H9 (cell line): ENCODE results near the gene STK24. TPM values are rescaled to one million over a fixed set of nuclear protein-coding genes. Genes with fewer than 3 reads are reported as not detected.

ENCODE experiments used
- DNase-seq: peaks from one replicate; pipeline ENCODE4 v3.0.0-alpha.2; 2017
- H2AFZ ChIP-seq: one replicate; pipeline ENCODE4 v1.6.1; 2013; ENCODE audit warnings: mild to moderate bottlenecking, low read length, control low read depth, moderate library complexity
- H2AK5ac ChIP-seq: 2 replicates; pipeline ENCODE4 v1.6.1; 2013; ENCODE audit warnings: low read length, control low read depth, mixed read lengths; ENCODE audit not compliant: insufficient read length
- H2BK120ac ChIP-seq: one replicate; pipeline ENCODE4 v1.6.1; 2013; ENCODE audit warnings: low read depth, mild to moderate bottlenecking, low read length, control low read depth, inconsistent platforms; ENCODE audit not compliant: poor library complexity, severe bottlenecking
- H2BK12ac ChIP-seq: 2 replicates; pipeline ENCODE4 v1.6.1; 2013; ENCODE audit warnings: low read length, control low read depth, mixed read lengths, low read depth; ENCODE audit not compliant: insufficient read length
- H2BK15ac ChIP-seq: 2 replicates; pipeline ENCODE4 v1.6.1; 2013; ENCODE audit warnings: low read depth, low read length, control low read depth
- H2BK20ac ChIP-seq: one replicate; pipeline ENCODE4 v1.6.1; 2013; ENCODE audit warnings: low read depth, mild to moderate bottlenecking, low read length, control low read depth, inconsistent platforms; ENCODE audit not compliant: poor library complexity, severe bottlenecking
- H2BK5ac ChIP-seq: 2 replicates; pipeline ENCODE4 v1.6.1; 2013; ENCODE audit warnings: low read length, control low read depth, mixed read lengths; ENCODE audit not compliant: insufficient read length
- H3K14ac ChIP-seq: 2 replicates; pipeline ENCODE4 v1.6.1; 2013; ENCODE audit warnings: low read length, control low read depth; ENCODE audit not compliant: insufficient read depth
- H3K18ac ChIP-seq: 2 replicates; pipeline ENCODE4 v1.6.1; 2013; ENCODE audit warnings: low read depth, mild to moderate bottlenecking, mixed read lengths, low read length, control low read depth; ENCODE audit not compliant: insufficient read length
- H3K23ac ChIP-seq: 2 replicates; pipeline ENCODE4 v1.6.1; 2013; ENCODE audit warnings: low read length, control low read depth, mixed read lengths, low read depth; ENCODE audit not compliant: insufficient read length
- H3K23me2 ChIP-seq: 2 replicates; pipeline ENCODE4 v1.6.1; 2013; ENCODE audit warnings: low read depth, mild to moderate bottlenecking, mixed read lengths, low read length, control low read depth; ENCODE audit not compliant: insufficient read length, poor library complexity, severe bottlenecking
- H3K27ac ChIP-seq: 2 replicates; pipeline ENCODE4 v1.5.1; 2013; ENCODE audit warnings: low read length, control low read depth, mixed read lengths, low read depth; ENCODE audit not compliant: insufficient read length
- H3K27me3 ChIP-seq: 2 replicates; pipeline ENCODE4 v1.6.1; 2013; ENCODE audit warnings: low read length, control low read depth, inconsistent platforms; ENCODE audit not compliant: insufficient read depth
- H3K4ac ChIP-seq: 2 replicates; pipeline ENCODE4 v1.6.1; 2013; ENCODE audit warnings: low read depth, mild to moderate bottlenecking, control low read depth, inconsistent platforms, low read length, moderate library complexity
- H3K4me1 ChIP-seq: 2 replicates; pipeline ENCODE4 v1.6.1; 2013; ENCODE audit warnings: low read length, control low read depth, inconsistent platforms; ENCODE audit not compliant: insufficient read depth
- H3K4me2 ChIP-seq: 2 replicates; pipeline ENCODE4 v1.6.1; 2013; ENCODE audit warnings: low read length, control low read depth, mixed read lengths; ENCODE audit not compliant: insufficient read length, insufficient read depth
- H3K56ac ChIP-seq: 2 replicates; pipeline ENCODE4 v1.6.1; 2013; ENCODE audit warnings: low read depth, mild to moderate bottlenecking, mixed read lengths, low read length, control low read depth; ENCODE audit not compliant: insufficient read length
- H3K79me1 ChIP-seq: 2 replicates; pipeline ENCODE4 v1.6.1; 2013; ENCODE audit warnings: low read depth, mild to moderate bottlenecking, moderate library complexity, low read length, control low read depth, inconsistent platforms; ENCODE audit not compliant: insufficient read depth, poor library complexity, severe bottlenecking
- H3K79me2 ChIP-seq: 2 replicates; pipeline ENCODE4 v1.6.1; 2013; ENCODE audit warnings: low read length, control low read depth, inconsistent platforms; ENCODE audit not compliant: insufficient read depth
- H3K9ac ChIP-seq: 2 replicates; pipeline ENCODE4 v1.6.1; 2013; ENCODE audit warnings: low read length, control low read depth, mixed read lengths; ENCODE audit not compliant: insufficient read length; ENCODE audit errors: extremely low read depth
- H3K9me3 ChIP-seq: one replicate; pipeline ENCODE4 v1.6.1; 2013; ENCODE audit warnings: low read depth, low read length, inconsistent platforms; ENCODE audit not compliant: control insufficient read depth
- H3T11ph ChIP-seq: one replicate; pipeline ENCODE4 v1.6.1; 2013; ENCODE audit warnings: mild to moderate bottlenecking, low read length, control low read depth, inconsistent platforms
- H4K20me1 ChIP-seq: one replicate; pipeline ENCODE4 v1.6.1; 2013; ENCODE audit not compliant: control insufficient read depth, insufficient read length, insufficient read depth
- H4K5ac ChIP-seq: 2 replicates; pipeline ENCODE4 v1.6.1; 2013; ENCODE audit warnings: low read depth, mild to moderate bottlenecking, mixed read lengths, low read length, control low read depth; ENCODE audit not compliant: insufficient read length
- H4K8ac ChIP-seq: replicated peaks from 2 replicates; pipeline ENCODE4 v1.6.1; 2013; ENCODE audit warnings: low read length, control low read depth, mixed read lengths, low read depth; ENCODE audit not compliant: insufficient read length
- H4K91ac ChIP-seq: 2 replicates; pipeline ENCODE4 v1.6.1; 2013; ENCODE audit warnings: low read depth, mild to moderate bottlenecking, moderate library complexity, mixed read lengths, low read length, control low read depth; ENCODE audit not compliant: insufficient read length
- H3K27ac Mint-ChIP-seq, 3 experiments: 2 replicates in 2 of 3; 3 replicates in 1 of 3; pipeline ENCODE4 v1.8.0; 2020 to 2021; ENCODE audit warnings: mixed read lengths in 3 of 3, mild to moderate bottlenecking in 1 of 3, moderate library complexity in 1 of 3
- H3K27me3 Mint-ChIP-seq: 2 replicates; pipeline ENCODE4 v1.8.0; 2021; ENCODE audit warnings: low read depth, mild to moderate bottlenecking, moderate library complexity, mixed read lengths
- H3K36me3 Mint-ChIP-seq, 3 experiments: 2 replicates in 2 of 3; 3 replicates in 1 of 3; pipeline ENCODE4 v1.8.0; 2020 to 2021; ENCODE audit warnings: low read depth in 3 of 3, mixed read lengths in 3 of 3; ENCODE audit not compliant: insufficient read depth in 1 of 3
- H3K4me1 Mint-ChIP-seq, 2 experiments: 2 replicates each; pipeline ENCODE4 v1.8.0; 2020; ENCODE audit warnings: mixed read lengths in 2 of 2
- H3K4me3 Mint-ChIP-seq, 2 experiments: 2 replicates in 1 of 2; 3 replicates in 1 of 2; pipeline ENCODE4 v1.8.0; 2020 to 2021; ENCODE audit warnings: mild to moderate bottlenecking in 2 of 2, mixed read lengths in 2 of 2, moderate library complexity in 1 of 2
- H3K9me3 Mint-ChIP-seq, 2 experiments: 2 replicates in 1 of 2; 3 replicates in 1 of 2; pipeline ENCODE4 v1.8.0; 2020; ENCODE audit warnings: mild to moderate bottlenecking in 2 of 2, mixed read lengths in 2 of 2, moderate library complexity in 1 of 2
- WGBS: extraction: QIAGEN DNeasy Blood & Tissue Kit; methylation state at CpG from one replicate; pipeline ENCODE4 v1.1.7; 2013; ENCODE audit warnings: missing lambda C conversion rate, low lambda C conversion rate, mixed read lengths; ENCODE audit not compliant: insufficient read length; ENCODE audit errors: extremely low coverage; 5-methylcytosine and 5-hydroxymethylcytosine counted together
- total RNA-seq: library from RNA; stranded (reverse); gene quantifications from 2 replicates; pipeline ENCODE4 v1.2.1, GENCODE V29; 2021
- TF ChIP-seq, protein P1 (sequence below): fragments of 200-600 bp; sonication (generic); conservative IDR thresholded peaks from 3 replicates; pipeline ENCODE4 v1.8.0; 2021; ENCODE audit warnings: antibody characterized with exemption, mild to moderate bottlenecking

The STK24 gene
- total RNA-seq, 1 experiment from 2014 or later = 134 TPM

DNA sequence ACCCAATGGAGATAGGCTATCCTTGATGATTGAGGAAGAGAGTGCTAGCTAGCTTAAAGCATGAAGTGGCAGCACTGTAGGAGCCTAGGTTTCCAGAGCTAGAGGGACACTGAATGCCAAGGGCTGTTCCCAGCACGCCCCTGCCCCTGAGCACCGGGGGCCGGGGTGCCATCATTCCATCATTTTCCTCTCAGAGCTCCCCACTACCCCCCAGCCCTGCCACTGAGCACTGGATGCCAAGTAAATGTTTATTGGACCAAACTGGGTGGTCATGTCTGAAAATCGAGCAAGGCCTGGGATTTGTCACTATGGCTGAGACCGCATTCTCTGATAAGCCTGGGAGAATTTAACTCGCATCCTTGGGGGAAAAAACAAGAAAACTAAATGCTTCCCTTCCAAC, 142.8 kb downstream of the STK24 start:
- no peak overlapping the region for H4K5ac ChIP-seq
- H3K4me3 Mint-ChIP-seq = no peak overlapping the region
- H3K27me3 Mint-ChIP-seq = no peaks in the 10 kb centered on the region
- no peaks in the 10 kb centered on the region for H4K20me1 ChIP-seq
- no peaks in the 10 kb centered on the region for H3K4me1 ChIP-seq
- TF ChIP-seq, protein P1, sequence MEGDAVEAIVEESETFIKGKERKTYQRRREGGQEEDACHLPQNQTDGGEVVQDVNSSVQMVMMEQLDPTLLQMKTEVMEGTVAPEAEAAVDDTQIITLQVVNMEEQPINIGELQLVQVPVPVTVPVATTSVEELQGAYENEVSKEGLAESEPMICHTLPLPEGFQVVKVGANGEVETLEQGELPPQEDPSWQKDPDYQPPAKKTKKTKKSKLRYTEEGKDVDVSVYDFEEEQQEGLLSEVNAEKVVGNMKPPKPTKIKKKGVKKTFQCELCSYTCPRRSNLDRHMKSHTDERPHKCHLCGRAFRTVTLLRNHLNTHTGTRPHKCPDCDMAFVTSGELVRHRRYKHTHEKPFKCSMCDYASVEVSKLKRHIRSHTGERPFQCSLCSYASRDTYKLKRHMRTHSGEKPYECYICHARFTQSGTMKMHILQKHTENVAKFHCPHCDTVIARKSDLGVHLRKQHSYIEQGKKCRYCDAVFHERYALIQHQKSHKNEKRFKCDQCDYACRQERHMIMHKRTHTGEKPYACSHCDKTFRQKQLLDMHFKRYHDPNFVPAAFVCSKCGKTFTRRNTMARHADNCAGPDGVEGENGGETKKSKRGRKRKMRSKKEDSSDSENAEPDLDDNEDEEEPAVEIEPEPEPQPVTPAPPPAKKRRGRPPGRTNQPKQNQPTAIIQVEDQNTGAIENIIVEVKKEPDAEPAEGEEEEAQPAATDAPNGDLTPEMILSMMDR = no peak
- peaks cover 2 to 44% (median 34%) of the 10 kb centered on the region in 3 experiments; a peak in 5 of 7 replicates for H3K36me3 Mint-ChIP-seq
- DNase-seq = no peak
- H3K9me3 ChIP-seq = no peaks in the 10 kb centered on the region
- no peak overlapping the region for H2AK5ac ChIP-seq
- no peak overlapping the region for H2BK20ac ChIP-seq
- H3K79me1 ChIP-seq = no peaks in the 10 kb centered on the region
- H2BK5ac ChIP-seq = no peak overlapping the region
- no CpG with 5 or more reads among the region's 6 CpGs for WGBS
- no peak overlapping the region for H4K91ac ChIP-seq
- H2BK12ac ChIP-seq = no peak overlapping the region
- no peak overlapping the region for H3K9ac ChIP-seq
- no peaks in the 10 kb centered on the region for H3K79me2 ChIP-seq
- no peak overlapping the region for H3K18ac ChIP-seq
- no peak overlapping the region for H2BK15ac ChIP-seq
- H3K23ac ChIP-seq = no peak overlapping the region
- peaks cover 2 to 5% of the 10 kb centered on the region in 2 experiments; a peak in 2 of 4 replicates for H3K4me1 Mint-ChIP-seq
- H3K27ac Mint-ChIP-seq = 0 out of 7 replicates have a peak overlapping the region, but pooled peaks of 1 of the 3 experiments have one; percentile 61
- H3K14ac ChIP-seq = no peak overlapping the region
- H3T11ph ChIP-seq = no peak overlapping the region
- no peaks in the 10 kb centered on the region for H3K23me2 ChIP-seq
- no peaks in the 10 kb centered on the region for H3K9me3 Mint-ChIP-seq
- no peak overlapping the region for H4K8ac ChIP-seq
- no peak overlapping the region for H3K56ac ChIP-seq
- no peaks in the 10 kb centered on the region for H3K27me3 ChIP-seq
- H3K4me2 ChIP-seq = no peak overlapping the region
- no peak overlapping the region for H3K4ac ChIP-seq
- H2BK120ac ChIP-seq = no peak overlapping the region
- H3K27ac ChIP-seq = no peak overlapping the region
- no peak overlapping the region for H2AFZ ChIP-seq
